HepG2 (cell line): Measurements from ENCODE around the gene SYCP2L. TPM values are rescaled to one million over a fixed set of nuclear protein-coding genes. Genes with fewer than 3 reads are reported as not detected.
A peak's percentile ranks its signal among the peaks of the same experiment; 100 is the strongest.

ENCODE experiments used
- CBX2 ChIP-seq, 2 experiments: fragments of 200-600 bp in 1 of 2; sonication (generic); formaldehyde crosslinking in 1 of 2; IDR thresholded peaks; 2 replicates each; pipeline versions ENCODE4 v1.7.0 to v1.8.1; 2018 to 2022; ENCODE audit warnings: low read depth in 2 of 2, low read length in 1 of 2, mild to moderate bottlenecking in 1 of 2, missing genetic modification reagents in 1 of 2
- FOXC1 ChIP-seq: sonication (generic); formaldehyde crosslinking; IDR thresholded peaks from 2 replicates; pipeline ENCODE4 v1.8.0; 2022; ENCODE audit warnings: mild to moderate bottlenecking, missing genetic modification reagents, borderline replicate concordance
- FUBP1 ChIP-seq: sonication (generic); formaldehyde crosslinking; IDR thresholded peaks from 2 replicates; pipeline ENCODE4 v1.5.1; 2020; ENCODE audit warnings: missing genetic modification reagents, mild to moderate bottlenecking, borderline replicate concordance
- HINFP ChIP-seq: sonication (generic); formaldehyde crosslinking; IDR thresholded peaks from 2 replicates; pipeline ENCODE4 v1.4.0; 2020; ENCODE audit warnings: low read depth, mild to moderate bottlenecking, missing genetic modification reagents
- HOXD1 ChIP-seq: sonication (generic); formaldehyde crosslinking; IDR thresholded peaks from 2 replicates; pipeline ENCODE4 v1.5.0; 2020; ENCODE audit warnings: missing genetic modification reagents
- MBNL3 ChIP-seq: fragments of 250-450 bp; sonication (Bioruptor Pico); conservative IDR thresholded peaks from 2 replicates; pipeline ENCODE4 v1.8.0; 2022; ENCODE audit warnings: mild to moderate bottlenecking, inconsistent platforms
- PRPF4 ChIP-seq: fragments of 200-400 bp; formaldehyde crosslinking; IDR thresholded peaks from 2 replicates; pipeline ENCODE4 v1.6.1; 2016; ENCODE audit warnings: low read length, low read depth; ENCODE audit not compliant: poor library complexity, severe bottlenecking
- SRSF9 ChIP-seq: fragments of 200-400 bp; formaldehyde crosslinking; IDR thresholded peaks from 2 replicates; pipeline ENCODE4 v1.6.1; 2018; ENCODE audit warnings: borderline replicate concordance, mild to moderate bottlenecking, low read depth, low read length; ENCODE audit not compliant: insufficient read depth, poor library complexity, severe bottlenecking
- TBP ChIP-seq: sonication (generic); formaldehyde crosslinking; IDR thresholded peaks from 2 replicates; pipeline ENCODE4 v1.5.0; 2020; ENCODE audit warnings: missing genetic modification reagents
- THAP11 ChIP-seq: IDR thresholded peaks from 2 replicates; pipeline ENCODE4 v1.6.1; 2016; ENCODE audit warnings: missing biosample characterization, missing genetic modification reagents
- ZBTB25 ChIP-seq: IDR thresholded peaks from 2 replicates; pipeline ENCODE4 v1.6.1; 2018; ENCODE audit warnings: missing genetic modification reagents
- ZFP82 ChIP-seq: sonication (generic); formaldehyde crosslinking; IDR thresholded peaks from 2 replicates; pipeline ENCODE4 v1.5.1; 2020; ENCODE audit warnings: mild to moderate bottlenecking, missing genetic modification reagents, borderline replicate concordance
- ZFX ChIP-seq: sonication (generic); formaldehyde crosslinking; IDR thresholded peaks from 2 replicates; pipeline ENCODE4 v1.4.0; 2020; ENCODE audit warnings: mild to moderate bottlenecking, low read depth, missing genetic modification reagents, moderate library complexity
- ZIK1 ChIP-seq: sonication (generic); formaldehyde crosslinking; IDR thresholded peaks from 2 replicates; pipeline ENCODE4 v1.5.0; 2020; ENCODE audit warnings: mild to moderate bottlenecking, low read depth, missing genetic modification reagents, borderline replicate concordance
- ZNF207 ChIP-seq: fragments of 450-650 bp; IDR thresholded peaks from 2 replicates; pipeline ENCODE4 v1.6.1; 2016; ENCODE audit warnings: antibody characterized with exemption, borderline replicate concordance
- ZNF720 ChIP-seq: sonication (generic); formaldehyde crosslinking; IDR thresholded peaks from 2 replicates; pipeline ENCODE4 v1.4.0; 2020; ENCODE audit warnings: missing genetic modification reagents
- ZSCAN31 ChIP-seq: sonication (generic); formaldehyde crosslinking; IDR thresholded peaks from 2 replicates; pipeline ENCODE4 v1.5.0; 2020; ENCODE audit warnings: low read depth, mild to moderate bottlenecking, missing genetic modification reagents
- ZSCAN5A ChIP-seq: sonication (generic); formaldehyde crosslinking; IDR thresholded peaks from 2 replicates; pipeline ENCODE4 v1.8.0; 2022; ENCODE audit warnings: mild to moderate bottlenecking, missing genetic modification reagents, borderline replicate concordance
- polyA plus RNA-seq, 8 experiments: library from polyadenylated mRNA; depleted of rRNA in 3 of 8; stranded (reverse) in 7 of 8; unstranded in 1 of 8; fragments of >200 nt; fragmentation: Illumina TruSeq in 4 of 8; extraction: Trizol in 4 of 8; gene quantifications; 2 replicates each; pipeline versions ENCODE4 v1.2.1 to v1.2.3, GENCODE V29; 2011 to 2016; ENCODE audit warnings: low read depth in 4 of 8, missing spikeins in 1 of 8, mixed read lengths in 1 of 8; ENCODE audit not compliant: insufficient read depth in 1 of 8
- total RNA-seq, 5 experiments: library from RNA; depleted of rRNA; stranded (reverse); fragments of >200 nt; fragmentation: Illumina TruSeq; extraction: Trizol; gene quantifications; 2 replicates each; pipeline ENCODE4 v1.2.3, GENCODE V29; 2016; ENCODE audit warnings: low read depth in 1 of 5
- TF ChIP-seq, protein P1 (sequence below): sonication (generic); formaldehyde crosslinking; IDR thresholded peaks from 2 replicates; pipeline ENCODE4 v1.4.0; 2020; ENCODE audit warnings: low read depth, mild to moderate bottlenecking, missing genetic modification reagents
- TF ChIP-seq, protein P2 (sequence below): sonication (generic); formaldehyde crosslinking; IDR thresholded peaks from 2 replicates; pipeline ENCODE4 v1.8.0; 2023; ENCODE audit warnings: mild to moderate bottlenecking, missing genetic modification reagents

The SYCP2L gene
- total and polyA plus RNA-seq, 2 of the 13 experiments (the other 11 are each of a cell fraction or from before 2014, with no cell fraction given) = 0.22 to 0.54 TPM

GRCh38 chr6:10837995-10838793 lies 48.7 kb upstream of the SYCP2L start, which contains the start of gene MAK (continued):
- TF ChIP-seq ZBTB25 (CRISPR knock-in tag) = no peak
- TF ChIP-seq MBNL3 (CRISPR knock-in tag) = no peak
- no peak for TF ChIP-seq FUBP1
- TF ChIP-seq ZFX (CRISPR knock-in tag) = peak; percentile 58; the same call in 1 of the 2 replicates
- TF ChIP-seq ZSCAN31 (CRISPR knock-in tag) = peak; percentile 16; the same call in 1 of the 2 replicates
- TF ChIP-seq SRSF9 = no peak
- no peak for TF ChIP-seq ZNF720 (CRISPR knock-in tag)
- no peak for TF ChIP-seq TBP (CRISPR knock-in tag)
- no peak for TF ChIP-seq HOXD1 (CRISPR knock-in tag)
- TF ChIP-seq HINFP (CRISPR knock-in tag) = no peak
- no peak for TF ChIP-seq ZNF207
- TF ChIP-seq THAP11 (CRISPR knock-in tag) = peak; percentile 24; the same call in 1 of the 2 replicates
- TF ChIP-seq, protein P1, sequence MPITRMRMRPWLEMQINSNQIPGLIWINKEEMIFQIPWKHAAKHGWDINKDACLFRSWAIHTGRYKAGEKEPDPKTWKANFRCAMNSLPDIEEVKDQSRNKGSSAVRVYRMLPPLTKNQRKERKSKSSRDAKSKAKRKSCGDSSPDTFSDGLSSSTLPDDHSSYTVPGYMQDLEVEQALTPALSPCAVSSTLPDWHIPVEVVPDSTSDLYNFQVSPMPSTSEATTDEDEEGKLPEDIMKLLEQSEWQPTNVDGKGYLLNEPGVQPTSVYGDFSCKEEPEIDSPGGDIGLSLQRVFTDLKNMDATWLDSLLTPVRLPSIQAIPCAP = no peak
- TF ChIP-seq ZSCAN5A (CRISPR knock-in tag) = no peak
- no peak for TF ChIP-seq ZFP82
- TF ChIP-seq, protein P2, sequence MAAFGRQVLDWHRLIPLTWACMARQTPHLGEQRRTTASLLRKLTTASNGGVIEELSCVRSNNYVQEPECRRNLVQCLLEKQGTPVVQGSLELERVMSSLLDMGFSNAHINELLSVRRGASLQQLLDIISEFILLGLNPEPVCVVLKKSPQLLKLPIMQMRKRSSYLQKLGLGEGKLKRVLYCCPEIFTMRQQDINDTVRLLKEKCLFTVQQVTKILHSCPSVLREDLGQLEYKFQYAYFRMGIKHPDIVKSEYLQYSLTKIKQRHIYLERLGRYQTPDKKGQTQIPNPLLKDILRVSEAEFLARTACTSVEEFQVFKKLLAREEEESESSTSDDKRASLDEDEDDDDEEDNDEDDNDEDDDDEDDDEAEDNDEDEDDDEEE = no peak; the same call in 1 of the 2 replicates
- no peak for TF ChIP-seq CBX2 (IDR thresholded peaks at IDR 0.05; ENCODE audit: low read depth, low read length)
- TF ChIP-seq CBX2 (CRISPR knock-in tag; IDR thresholded peaks at IDR 0.05; ENCODE audit: low read depth) = no peak
- no peak for TF ChIP-seq PRPF4
- peak; percentile 77; the same call in 1 of the 2 replicates for TF ChIP-seq ZIK1 (CRISPR knock-in tag)
- TF ChIP-seq FOXC1 (CRISPR knock-in tag) = no peak
